ENCODE measurements around the gene WDR19. TPM values are rescaled to one million over a fixed set of nuclear protein-coding genes. Genes with fewer than 3 reads are reported as not detected.

WDR19 gene
- total and polyA plus RNA-seq, 2 of the 4 experiments (the other 2 are of a cell fraction), result 16.0 to 22.6 TPM

DNA sequence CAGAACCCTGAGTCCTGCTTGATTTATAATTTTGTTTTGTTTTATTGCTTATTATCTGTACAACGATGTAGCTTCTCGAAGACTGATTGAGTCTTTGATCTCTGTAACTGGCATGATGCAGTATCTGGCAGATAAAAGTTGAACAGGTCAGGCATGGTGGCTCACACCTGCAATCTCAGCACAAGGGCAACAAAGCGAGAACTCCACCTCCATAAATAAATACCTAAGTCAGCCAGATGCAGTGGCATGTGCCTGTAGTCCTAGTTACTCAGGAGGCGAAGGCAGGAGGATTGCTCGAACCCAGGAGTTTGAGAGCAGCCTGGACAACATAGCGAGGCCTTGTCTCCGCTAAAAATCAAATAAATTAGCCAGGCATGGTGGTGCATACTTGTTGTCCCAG lies 15.7 kb upstream of the WDR19 start:
- no peak overlapping the region for H2BK20ac ChIP-seq (ENCODE audit: low read depth, low read length)
- H4K20me1 ChIP-seq (ENCODE audit: insufficient read depth, low read length), result no peaks in the 10 kb centered on the region
- WGBS, 2 experiments (ENCODE audit: extremely low coverage in 2 of 2, insufficient read length in 1 of 2), result 92% methylated on average over 2 of the region's 7 CpGs; no CpG with 5 or more reads in 1 of the 2 experiments
- no peak overlapping the region for H2BK120ac ChIP-seq (ENCODE audit: low read depth, low read length)
- TF ChIP-seq FOS (IDR thresholded peaks at IDR 0.05; ENCODE audit: low read depth, low read length) (no peak), NFE2L2 (IDR thresholded peaks at IDR 0.05; ENCODE audit: low read depth, low read length) (no peak), RAD21 (IDR thresholded peaks at IDR 0.05; ENCODE audit: low read length) (no peak), CEBPB (IDR thresholded peaks at IDR 0.05; ENCODE audit: low read depth, low read length) (no peak), USF2 (IDR thresholded peaks at IDR 0.05; ENCODE audit: low read depth, low read length) (no peak), RCOR1 (IDR thresholded peaks at IDR 0.05; ENCODE audit: insufficient replicate concordance, low read length) (no peak), SMC3 (IDR thresholded peaks at IDR 0.05; ENCODE audit: low read depth, low read length) (no peak)
- TF ChIP-seq, protein P1, sequence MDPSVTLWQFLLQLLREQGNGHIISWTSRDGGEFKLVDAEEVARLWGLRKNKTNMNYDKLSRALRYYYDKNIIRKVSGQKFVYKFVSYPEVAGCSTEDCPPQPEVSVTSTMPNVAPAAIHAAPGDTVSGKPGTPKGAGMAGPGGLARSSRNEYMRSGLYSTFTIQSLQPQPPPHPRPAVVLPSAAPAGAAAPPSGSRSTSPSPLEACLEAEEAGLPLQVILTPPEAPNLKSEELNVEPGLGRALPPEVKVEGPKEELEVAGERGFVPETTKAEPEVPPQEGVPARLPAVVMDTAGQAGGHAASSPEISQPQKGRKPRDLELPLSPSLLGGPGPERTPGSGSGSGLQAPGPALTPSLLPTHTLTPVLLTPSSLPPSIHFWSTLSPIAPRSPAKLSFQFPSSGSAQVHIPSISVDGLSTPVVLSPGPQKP (IDR thresholded peaks at IDR 0.05; ENCODE audit: borderline replicate concordance, low read depth, low read length), result no peak
- TF ChIP-seq, protein P2, sequence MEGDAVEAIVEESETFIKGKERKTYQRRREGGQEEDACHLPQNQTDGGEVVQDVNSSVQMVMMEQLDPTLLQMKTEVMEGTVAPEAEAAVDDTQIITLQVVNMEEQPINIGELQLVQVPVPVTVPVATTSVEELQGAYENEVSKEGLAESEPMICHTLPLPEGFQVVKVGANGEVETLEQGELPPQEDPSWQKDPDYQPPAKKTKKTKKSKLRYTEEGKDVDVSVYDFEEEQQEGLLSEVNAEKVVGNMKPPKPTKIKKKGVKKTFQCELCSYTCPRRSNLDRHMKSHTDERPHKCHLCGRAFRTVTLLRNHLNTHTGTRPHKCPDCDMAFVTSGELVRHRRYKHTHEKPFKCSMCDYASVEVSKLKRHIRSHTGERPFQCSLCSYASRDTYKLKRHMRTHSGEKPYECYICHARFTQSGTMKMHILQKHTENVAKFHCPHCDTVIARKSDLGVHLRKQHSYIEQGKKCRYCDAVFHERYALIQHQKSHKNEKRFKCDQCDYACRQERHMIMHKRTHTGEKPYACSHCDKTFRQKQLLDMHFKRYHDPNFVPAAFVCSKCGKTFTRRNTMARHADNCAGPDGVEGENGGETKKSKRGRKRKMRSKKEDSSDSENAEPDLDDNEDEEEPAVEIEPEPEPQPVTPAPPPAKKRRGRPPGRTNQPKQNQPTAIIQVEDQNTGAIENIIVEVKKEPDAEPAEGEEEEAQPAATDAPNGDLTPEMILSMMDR (conservative IDR thresholded peaks at IDR 0.05; ENCODE audit: low read depth, low read length), result no peak
- no peak overlapping the region for H3K14ac ChIP-seq (replicated peaks; ENCODE audit: low read depth, low read length)
- ChIA-PET POLR2A (ENCODE audit: unreplicated experiment) (no interaction called here), CTCF (no interaction called here)
- intact Hi-C loops (cut with micrococcal nuclease), result no loop called here
- no peaks in the 10 kb centered on the region for H3K9me1 ChIP-seq (ENCODE audit: insufficient read depth, low read length)
- H2BK5ac ChIP-seq (ENCODE audit: low read depth, low read length, poor library complexity, severe bottlenecking), result no peak overlapping the region
- H3K4me1 ChIP-seq (ENCODE audit: control insufficient read depth, insufficient read depth, low read length), result no peaks in the 10 kb centered on the region
- no peak overlapping the region for H2BK15ac ChIP-seq (ENCODE audit: low read depth, low read length)
- no TSS peak for BruUV-seq (replicated peaks)
- in situ Hi-C loops (cut with MboI; ENCODE audit: low sequenced_read_pairs), result no loop called here
- no peaks in the 10 kb centered on the region for H3K79me1 ChIP-seq (ENCODE audit: low read depth in 1 of 2, low read length in 2 of 2)
- H3K4me2 ChIP-seq (ENCODE audit: low read depth, low read length), result no peak overlapping the region
- H3K27ac ChIP-seq (ENCODE audit: insufficient read depth, low read length), result no peak overlapping the region
- no peak overlapping the region for H4K5ac ChIP-seq (ENCODE audit: low read depth, low read length)
- no peak overlapping the region for H2AK9ac ChIP-seq (replicated peaks; ENCODE audit: low read depth, low read length, poor library complexity)
- dilution Hi-C loops (cut with HindIII; ENCODE audit: low sequenced_read_pairs, unreplicated experiment), result no loop called here
- H3K27me3 ChIP-seq (ENCODE audit: control insufficient read depth, insufficient read depth, low read length), result no peaks in the 10 kb centered on the region
- no peak overlapping the region for H3K4ac ChIP-seq (ENCODE audit: low read depth, low read length)
- DNase-seq (no peak), ATAC-seq (ENCODE audit: low read depth) (no peak)
- peaks cover 2% of the 10 kb centered on the region; the same call in 1 of the 2 replicates for H3K9me3 ChIP-seq (ENCODE audit: control insufficient read depth, insufficient read depth, low read length)
- no peak overlapping the region for H3K4me3 ChIP-seq (ENCODE audit: insufficient read depth, low read depth, low read length)
- H3K9ac ChIP-seq (ENCODE audit: low read depth, low read length), result no peak overlapping the region
- no peak overlapping the region for H3K23ac ChIP-seq (ENCODE audit: low read depth, low read length)
- no peak overlapping the region for H2AK5ac ChIP-seq (ENCODE audit: low read depth, low read length)
- no peak overlapping the region for H2AFZ ChIP-seq (replicated peaks; ENCODE audit: low read length, poor library complexity)
- H3K18ac ChIP-seq (ENCODE audit: low read depth, low read length), result no peak overlapping the region
- no peaks in the 10 kb centered on the region for H3K36me3 ChIP-seq (ENCODE audit: control insufficient read depth, insufficient read depth, low read length)
- no peak overlapping the region for H4K8ac ChIP-seq (ENCODE audit: low read depth in 2 of 2, low read length in 2 of 2)
- no peak overlapping the region for H4K91ac ChIP-seq (ENCODE audit: insufficient read depth, low read depth, low read length)
- H3K56ac ChIP-seq (ENCODE audit: extremely low read depth, insufficient read depth, low read length), result no peak overlapping the region

Data from IMR-90 (cell line).